ENCODE measurements around the gene IFI6.

The IFI6 gene

GRCh38 chr1:27662707-27663393 is 9.1 kb downstream of the IFI6 start:
- peak overlapping the region; percentile 18 for H2BK15ac ChIP-seq (ENCODE audit: low read length)
- H3K27ac ChIP-seq (replicated peaks; ENCODE audit: low read length), result peak overlapping the region; percentile 34
- peaks cover 12 to 13% of the 10 kb centered on the region in 2 donors for H3K4me1 ChIP-seq (ENCODE audit: control insufficient read depth in 2 of 2, insufficient read depth in 1 of 2, low read depth in 1 of 2, low read length in 2 of 2)
- H3K18ac ChIP-seq (ENCODE audit: low read length), result peak overlapping the region; percentile 39
- peaks cover 0 to 2% (median 0%) of the 10 kb centered on the region in 3 experiments for H3K27me3 ChIP-seq (ENCODE audit: control insufficient read depth in 3 of 3, insufficient read depth in 3 of 3, low read depth in 1 of 3, low read length in 3 of 3)
- peak overlapping the region in 1 of 2 donors; percentile 14 for H3K4me3 ChIP-seq (ENCODE audit: low read length in 2 of 2)
- peak overlapping the region; percentile 11 for H4K91ac ChIP-seq (ENCODE audit: low read depth, low read length, poor library complexity)
- H3K23ac ChIP-seq (ENCODE audit: low read depth, low read length, poor library complexity), result no peak overlapping the region
- no peak overlapping the region for H3K9ac ChIP-seq (ENCODE audit: low read depth, low read length, poor library complexity)
- H3K14ac ChIP-seq (ENCODE audit: low read length), result no peak overlapping the region
- H3K36me3 ChIP-seq (replicated peaks in 1 of 2; ENCODE audit: control insufficient read depth in 2 of 2, insufficient read depth in 2 of 2, low read length in 2 of 2), result no peaks in the 10 kb centered on the region
- DNase-seq (ENCODE audit: low spot score), result peak; percentile 93
- H3K79me1 ChIP-seq (ENCODE audit: low read depth, low read length), result no peaks in the 10 kb centered on the region
- H3K4me2 ChIP-seq (ENCODE audit: insufficient read depth, low read length, poor library complexity, severe bottlenecking), result no peak overlapping the region
- H2BK120ac ChIP-seq (ENCODE audit: low read depth, low read length), result no peak overlapping the region
- no peak overlapping the region for H2BK5ac ChIP-seq (ENCODE audit: low read length)
- H2AFZ ChIP-seq (ENCODE audit: low read length), result peak overlapping the region; percentile 94
- H2BK12ac ChIP-seq (ENCODE audit: low read length), result no peak overlapping the region
- no peak overlapping the region for H3K4ac ChIP-seq (ENCODE audit: low read length)
- no peaks in the 10 kb centered on the region for H3K9me3 ChIP-seq (replicated peaks in 1 of 2; ENCODE audit: control insufficient read depth in 2 of 2, insufficient read depth in 1 of 2, low read depth in 1 of 2, low read length in 2 of 2)
- WGBS, 2 donors (ENCODE audit: extremely low coverage in 2 of 2, insufficient read length in 2 of 2, insufficient replicate concordance in 1 of 2), result no CpG with 5 or more reads among the region's 12 CpGs
- H4K8ac ChIP-seq (ENCODE audit: low read depth, low read length), result no peak overlapping the region
- H2AK5ac ChIP-seq (ENCODE audit: low read depth, low read length), result no peak overlapping the region

- no peak overlapping the region for H3K4ac ChIP-seq (ENCODE audit: low read length)
- no CpG with 5 or more reads among the region's 5 CpGs for whole genome bisulfite sequencing, 2 donors (ENCODE audit: extremely low coverage in 2 of 2, insufficient read length in 2 of 2, insufficient replicate concordance in 1 of 2)
- H3K27ac ChIP-seq (replicated peaks; ENCODE audit: low read length), result no peak overlapping the region
Measured at GRCh38 chr1:27662261-27662660, 9.7 kb downstream of the IFI6 start.

GRCh38 chr1:27661412-27662075 is 10.4 kb downstream of the IFI6 start:
- Histone ChIP-seq H2AK5ac (ENCODE audit: low read depth, low read length) (peak overlapping the region; percentile 40), H4K8ac (ENCODE audit: low read depth, low read length) (no peak overlapping the region), H3K14ac (ENCODE audit: low read length) (no peak overlapping the region), H3K23ac (ENCODE audit: low read depth, low read length, poor library complexity) (no peak overlapping the region), H3K36me3 (replicated peaks in 1 of 2; ENCODE audit: control insufficient read depth in 2 of 2, insufficient read depth in 2 of 2, low read length in 2 of 2) (no peaks in the 10 kb centered on the region), H3K18ac (ENCODE audit: low read length) (no peak overlapping the region), H2BK15ac (ENCODE audit: low read length) (no peak overlapping the region), H2AFZ (ENCODE audit: low read length) (no peak overlapping the region), H3K4me3 (ENCODE audit: low read length in 2 of 2) (peak overlapping the region in 1 of 2 donors; percentile 33), H3K4ac (ENCODE audit: low read length) (no peak overlapping the region), H3K9me3 (replicated peaks in 1 of 2; ENCODE audit: control insufficient read depth in 2 of 2, insufficient read depth in 1 of 2, low read depth in 1 of 2, low read length in 2 of 2) (no peaks in the 10 kb centered on the region), H3K27me3 (ENCODE audit: control insufficient read depth in 3 of 3, insufficient read depth in 3 of 3, low read depth in 1 of 3, low read length in 3 of 3) (peaks cover 0 to 2% (median 0%) of the 10 kb centered on the region in 3 experiments), H3K9ac (ENCODE audit: low read depth, low read length, poor library complexity) (no peak overlapping the region), H2BK12ac (ENCODE audit: low read length) (no peak overlapping the region), H2BK5ac (ENCODE audit: low read length) (no peak overlapping the region), H3K79me1 (ENCODE audit: low read depth, low read length) (no peaks in the 10 kb centered on the region), H3K27ac (replicated peaks; ENCODE audit: low read length) (no peak overlapping the region), H3K4me2 (ENCODE audit: insufficient read depth, low read length, poor library complexity, severe bottlenecking) (no peak overlapping the region), H2BK120ac (ENCODE audit: low read depth, low read length) (peak overlapping the region; percentile 11), H3K4me1 (ENCODE audit: control insufficient read depth in 2 of 2, insufficient read depth in 1 of 2, low read depth in 1 of 2, low read length in 2 of 2) (peaks cover 14% of the 10 kb centered on the region in 2 donors), H4K91ac (ENCODE audit: low read depth, low read length, poor library complexity) (no peak overlapping the region)
- no peak for DNase-seq (ENCODE audit: low spot score)
- WGBS, 2 donors (ENCODE audit: extremely low coverage in 2 of 2, insufficient read length in 2 of 2, insufficient replicate concordance in 1 of 2), result no CpG with 5 or more reads among the region's 8 CpGs

More at GRCh38 chr1:27662261-27662660, 9.7 kb downstream of the IFI6 start:
- no peak overlapping the region for H3K9ac ChIP-seq (ENCODE audit: low read depth, low read length, poor library complexity)
- H3K14ac ChIP-seq (ENCODE audit: low read length), result no peak overlapping the region
- H3K4me1 ChIP-seq (ENCODE audit: control insufficient read depth in 2 of 2, insufficient read depth in 1 of 2, low read depth in 1 of 2, low read length in 2 of 2), result peaks cover 12 to 13% of the 10 kb centered on the region in 2 donors
- no peak for DNase-seq (ENCODE audit: low spot score)
- no peak overlapping the region for H2BK120ac ChIP-seq (ENCODE audit: low read depth, low read length)
- no peak overlapping the region for H3K18ac ChIP-seq (ENCODE audit: low read length)
- H3K4me2 ChIP-seq (ENCODE audit: insufficient read depth, low read length, poor library complexity, severe bottlenecking), result no peak overlapping the region
- no peaks in the 10 kb centered on the region for H3K9me3 ChIP-seq (replicated peaks in 1 of 2; ENCODE audit: control insufficient read depth in 2 of 2, insufficient read depth in 1 of 2, low read depth in 1 of 2, low read length in 2 of 2)
- peak overlapping the region; percentile 94 for H2AFZ ChIP-seq (ENCODE audit: low read length)
- no peak overlapping the region for H3K4me3 ChIP-seq (ENCODE audit: low read length in 2 of 2)
- H4K91ac ChIP-seq (ENCODE audit: low read depth, low read length, poor library complexity), result peak overlapping the region; percentile 11
- peak overlapping the region; percentile 5 for H2AK5ac ChIP-seq (ENCODE audit: low read depth, low read length)
- peak overlapping the region; percentile 18 for H2BK15ac ChIP-seq (ENCODE audit: low read length)
- H2BK5ac ChIP-seq (ENCODE audit: low read length), result no peak overlapping the region
- H3K36me3 ChIP-seq (replicated peaks in 1 of 2; ENCODE audit: control insufficient read depth in 2 of 2, insufficient read depth in 2 of 2, low read length in 2 of 2), result no peaks in the 10 kb centered on the region
- no peak overlapping the region for H2BK12ac ChIP-seq (ENCODE audit: low read length)
- H3K27me3 ChIP-seq (ENCODE audit: control insufficient read depth in 3 of 3, insufficient read depth in 3 of 3, low read depth in 1 of 3, low read length in 3 of 3), result peaks cover 0 to 2% (median 0%) of the 10 kb centered on the region in 3 experiments
- H3K23ac ChIP-seq (ENCODE audit: low read depth, low read length, poor library complexity), result no peak overlapping the region
- H4K8ac ChIP-seq (ENCODE audit: low read depth, low read length), result no peak overlapping the region
- H3K79me1 ChIP-seq (ENCODE audit: low read depth, low read length), result no peaks in the 10 kb centered on the region

DNA sequence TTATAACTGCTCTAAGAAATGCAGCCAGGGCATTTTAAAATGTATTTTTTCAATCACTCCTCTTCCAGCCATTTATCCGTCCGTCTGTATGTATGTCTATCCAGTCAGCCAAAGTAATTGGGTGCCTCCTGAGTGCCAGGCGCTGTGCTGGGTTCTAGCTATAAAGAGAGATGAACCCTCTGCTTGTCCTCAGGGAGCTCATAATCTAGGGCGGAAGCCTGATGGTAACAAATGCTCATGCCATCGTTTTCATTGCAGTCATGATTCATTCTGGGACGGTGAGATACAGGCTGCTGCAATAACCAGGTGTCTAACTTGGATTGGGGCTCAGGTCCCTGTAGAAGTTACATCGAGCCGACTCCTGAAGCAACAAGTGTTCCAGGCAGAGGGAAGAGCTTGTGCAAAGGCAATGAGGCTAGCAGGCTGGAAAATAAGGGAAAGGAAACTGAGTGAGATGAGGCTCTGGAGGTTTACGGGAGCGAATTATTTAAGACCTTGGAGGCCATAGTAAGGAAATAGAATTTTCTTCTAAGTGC is 11.6 kb downstream of the IFI6 start:
- H2BK5ac ChIP-seq (ENCODE audit: low read length), result no peak overlapping the region
- no peak overlapping the region for H2BK120ac ChIP-seq (ENCODE audit: low read depth, low read length)
- H3K14ac ChIP-seq (ENCODE audit: low read length), result no peak overlapping the region
- H3K27ac ChIP-seq (replicated peaks; ENCODE audit: low read length), result no peak overlapping the region
- DNase-seq (ENCODE audit: low spot score), result no peak
- peaks cover 0 to 2% (median 0%) of the 10 kb centered on the region in 3 experiments for H3K27me3 ChIP-seq (ENCODE audit: control insufficient read depth in 3 of 3, insufficient read depth in 3 of 3, low read depth in 1 of 3, low read length in 3 of 3)
- peak overlapping the region; percentile 21 for H3K4me2 ChIP-seq (ENCODE audit: insufficient read depth, low read length, poor library complexity, severe bottlenecking)
- H4K91ac ChIP-seq (ENCODE audit: low read depth, low read length, poor library complexity), result no peak overlapping the region
- no peak overlapping the region for H3K4ac ChIP-seq (ENCODE audit: low read length)
- H2BK12ac ChIP-seq (ENCODE audit: low read length), result no peak overlapping the region
- no peak overlapping the region for H4K8ac ChIP-seq (ENCODE audit: low read depth, low read length)
- no peak overlapping the region for H3K4me3 ChIP-seq (ENCODE audit: low read length in 2 of 2)
- H3K79me1 ChIP-seq (ENCODE audit: low read depth, low read length), result no peaks in the 10 kb centered on the region
- no peak overlapping the region for H3K9ac ChIP-seq (ENCODE audit: low read depth, low read length, poor library complexity)
- no peaks in the 10 kb centered on the region for H3K9me3 ChIP-seq (replicated peaks in 1 of 2; ENCODE audit: control insufficient read depth in 2 of 2, insufficient read depth in 1 of 2, low read depth in 1 of 2, low read length in 2 of 2)
- H3K4me1 ChIP-seq (ENCODE audit: control insufficient read depth in 2 of 2, insufficient read depth in 1 of 2, low read depth in 1 of 2, low read length in 2 of 2), result peaks cover 21 to 25% of the 10 kb centered on the region in 2 donors
- H2AFZ ChIP-seq (ENCODE audit: low read length), result no peak overlapping the region
- H2AK5ac ChIP-seq (ENCODE audit: low read depth, low read length), result no peak overlapping the region
- no peak overlapping the region for H2BK15ac ChIP-seq (ENCODE audit: low read length)
- H3K23ac ChIP-seq (ENCODE audit: low read depth, low read length, poor library complexity), result no peak overlapping the region
- H3K36me3 ChIP-seq (replicated peaks in 1 of 2; ENCODE audit: control insufficient read depth in 2 of 2, insufficient read depth in 2 of 2, low read length in 2 of 2), result no peaks in the 10 kb centered on the region
- no peak overlapping the region for H3K18ac ChIP-seq (ENCODE audit: low read length)
- WGBS, 2 donors (ENCODE audit: extremely low coverage in 2 of 2, insufficient read length in 2 of 2, insufficient replicate concordance in 1 of 2), result no CpG with 5 or more reads among the region's 10 CpGs

Data from neuronal stem cell (in vitro differentiated cells).